D341Med (cell line): ENCODE data around the gene PYY.
"Not testable (repeated sequence)": the region's sequence is repeated elsewhere in the genome, so short reads cannot be mapped to it uniquely, and the experiment has no call there.

Experiments used
- DNase-seq: peaks from one replicate; pipeline ENCODE4 v3.0.0; 2012; ENCODE audit warnings: low spot score

PYY gene

DNA sequence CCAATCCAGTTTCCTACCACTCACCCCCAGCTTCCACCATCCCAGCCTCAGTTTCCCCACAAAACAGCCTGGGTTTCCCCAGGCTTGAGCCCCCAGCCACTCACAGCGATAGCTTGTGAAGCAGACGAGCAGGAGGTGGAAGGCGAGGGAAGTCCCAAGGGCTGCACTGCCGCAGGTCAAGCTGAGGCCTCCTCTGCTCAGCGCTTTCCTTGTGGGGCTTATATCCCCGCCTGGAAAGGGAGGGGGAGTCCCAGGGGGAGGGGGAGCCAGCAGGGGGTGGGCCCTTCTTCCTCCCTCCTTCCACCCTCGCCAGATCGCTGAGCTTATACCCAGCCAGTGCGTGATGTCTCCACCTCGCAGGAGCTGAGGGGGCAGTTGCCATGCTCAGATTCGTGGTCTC, at the start of gene PYY:
TSS of gene PYY (minus strand) at position 195 of the 400 bp plus-strand sequence. CDS start 457 bp downstream, outside the sequence.
- DNase-seq, result no peak

DNA sequence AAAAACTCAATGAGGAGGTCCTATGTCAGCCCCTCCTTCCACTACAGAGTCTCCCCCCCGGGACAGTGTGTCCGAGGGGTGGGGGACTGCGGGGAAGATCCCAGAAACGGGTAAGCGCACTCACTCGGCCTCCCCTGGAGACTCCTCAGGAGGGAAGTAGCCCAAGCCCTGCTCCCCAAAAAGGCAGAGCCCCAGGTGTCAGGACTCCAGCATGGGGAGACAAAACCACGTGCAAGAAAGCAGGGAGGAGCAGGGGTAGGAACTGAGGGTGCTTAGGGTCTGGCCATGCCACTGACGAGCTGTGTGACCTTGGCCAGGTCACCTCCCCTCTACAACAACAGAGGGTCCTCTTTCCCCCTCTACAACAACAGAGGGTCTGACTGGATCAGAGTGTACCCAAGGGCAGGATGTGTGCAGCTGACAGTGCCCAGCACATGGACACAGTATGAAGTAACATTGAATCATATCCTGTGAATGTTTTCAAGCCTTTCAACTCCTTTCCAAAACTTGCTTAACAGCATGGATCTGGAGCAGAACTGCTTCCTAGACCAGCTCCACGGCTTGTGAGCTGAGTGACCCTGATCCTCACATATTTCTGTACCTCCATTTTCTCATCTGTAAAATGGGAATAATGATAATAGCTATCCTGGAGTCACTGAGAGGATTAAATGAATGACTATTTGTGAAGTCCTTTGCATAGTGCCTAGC, 48.6 kb upstream of the PYY start:
- DNase-seq, result no peak

DNA sequence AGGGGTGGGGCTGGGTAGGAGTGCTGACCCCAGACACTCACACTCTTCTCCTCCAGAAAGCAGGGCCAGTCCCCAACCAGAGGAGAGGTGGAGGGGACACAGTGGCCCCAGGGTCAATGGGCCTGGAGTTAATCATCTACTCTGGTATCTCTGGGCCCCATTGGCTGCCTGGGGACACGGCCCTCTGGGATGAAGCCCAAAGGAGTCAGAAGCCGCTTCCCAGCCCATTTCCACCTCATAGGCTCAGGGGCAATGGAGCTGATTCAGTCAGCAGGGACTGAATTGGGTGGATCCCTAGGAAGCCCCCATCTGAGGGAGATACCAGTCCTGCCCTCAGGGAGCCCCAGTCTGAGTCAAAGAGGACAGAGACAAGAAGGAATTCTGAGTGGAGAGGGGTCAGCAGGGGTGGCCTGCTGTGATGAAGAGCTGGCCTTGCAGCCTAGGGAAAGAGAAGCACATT, 47.8 kb upstream of the PYY start:
- DNase-seq, result no peak

DNA sequence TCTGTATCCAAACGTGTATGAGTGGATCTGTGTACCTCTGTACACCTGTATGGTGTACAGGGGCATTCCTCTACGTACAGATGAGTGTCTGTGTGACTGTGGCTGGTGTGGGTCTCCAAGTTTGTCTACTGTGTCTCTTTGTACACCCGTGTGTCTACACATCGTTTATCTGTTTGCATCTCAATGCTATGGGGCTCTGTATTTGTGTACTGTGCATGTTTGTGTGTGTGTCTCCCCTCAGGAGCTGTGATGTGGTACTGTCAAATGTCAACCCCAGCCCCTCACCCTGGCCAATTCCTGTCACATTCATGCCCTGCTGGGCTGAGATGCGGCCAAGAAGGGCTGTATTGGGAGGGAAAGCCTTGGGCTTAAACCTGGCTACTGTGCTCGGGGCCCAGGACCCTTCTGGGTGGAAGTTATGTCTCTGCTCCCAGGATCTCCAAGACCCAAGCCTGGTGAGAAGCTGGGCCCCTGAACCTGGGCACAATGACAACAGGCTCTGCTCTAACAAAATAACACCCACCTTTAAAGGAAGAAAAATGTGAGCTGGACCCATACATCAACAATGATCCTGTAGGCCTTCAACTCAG, 47.2 kb upstream of the PYY start:
- no peak for DNase-seq

DNA sequence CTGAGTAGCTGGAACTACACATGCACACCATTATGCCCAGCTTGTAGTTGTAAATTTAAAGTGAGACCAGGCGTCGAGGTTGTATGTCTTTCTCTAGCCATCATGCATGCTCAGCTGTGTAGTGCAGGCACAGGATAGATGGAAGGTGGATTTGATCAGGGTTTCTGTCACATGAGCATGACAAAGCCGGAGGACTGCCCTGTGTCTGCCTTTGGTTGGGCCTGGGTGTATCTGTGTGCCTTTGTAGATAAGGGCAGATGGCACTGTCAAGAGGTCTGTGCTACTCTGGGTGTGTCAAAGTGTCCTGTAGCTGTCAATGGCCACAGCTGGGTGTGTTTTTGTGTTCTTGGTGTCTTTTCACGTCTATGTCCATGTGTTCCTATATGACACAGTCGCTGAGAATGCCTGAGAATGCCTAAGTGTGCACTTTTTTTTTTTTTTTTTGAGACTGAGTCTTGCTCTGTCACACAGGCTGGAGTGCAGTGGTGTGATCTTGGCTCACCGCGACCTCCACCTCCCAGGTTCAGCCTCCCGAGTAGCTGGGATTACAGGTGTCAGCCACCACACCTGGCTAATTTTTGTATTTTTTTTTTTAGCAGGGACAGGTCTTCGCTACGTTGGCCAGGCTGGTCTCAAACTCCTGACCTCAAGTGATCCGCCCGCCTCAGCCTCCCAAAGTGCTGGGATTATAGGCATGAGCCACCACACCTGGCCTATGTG, 46.6 kb upstream of the PYY start:
- DNase-seq, result no peak

DNA sequence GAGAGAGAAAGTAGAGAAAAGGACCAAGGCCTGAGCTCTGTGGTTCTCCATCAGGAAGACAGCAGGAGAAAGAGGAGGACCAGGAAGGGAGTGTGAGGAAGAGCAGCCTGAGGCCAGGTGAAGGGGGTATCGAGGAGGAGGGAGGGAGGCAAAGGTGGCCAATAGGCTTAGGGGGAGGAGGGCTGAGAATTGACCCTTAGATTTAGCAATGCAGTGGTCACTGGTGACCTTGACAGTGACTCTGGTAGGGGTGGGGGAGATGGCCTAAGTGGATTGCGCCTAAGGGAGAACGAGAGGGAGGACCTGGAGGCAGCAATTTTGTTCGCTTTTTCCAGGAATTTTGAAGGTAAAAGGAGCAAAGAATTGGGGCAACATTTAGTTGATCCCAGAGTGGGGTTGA, 45.3 kb upstream of the PYY start:
- DNase-seq, result no peak

DNA sequence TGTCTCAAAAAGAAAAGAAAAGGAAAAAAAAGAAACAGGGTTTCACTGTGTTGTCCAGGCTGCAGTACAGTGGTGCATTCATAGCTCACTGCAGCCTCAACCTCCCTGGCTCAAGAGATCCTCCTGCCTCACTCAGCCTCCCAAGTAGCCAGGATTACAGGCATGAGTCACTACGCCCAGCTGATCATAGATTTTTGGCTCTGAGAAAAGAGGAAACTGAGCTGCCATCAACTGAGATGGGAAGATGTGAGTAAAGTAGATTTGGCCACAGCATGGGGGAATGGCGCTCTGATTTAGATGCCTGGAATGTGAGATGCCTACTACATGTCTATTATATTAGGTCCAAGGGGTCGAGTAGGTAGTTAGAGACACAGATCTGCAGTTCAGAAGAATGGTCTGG, 44.8 kb upstream of the PYY start:
- DNase-seq, result no peak

DNA sequence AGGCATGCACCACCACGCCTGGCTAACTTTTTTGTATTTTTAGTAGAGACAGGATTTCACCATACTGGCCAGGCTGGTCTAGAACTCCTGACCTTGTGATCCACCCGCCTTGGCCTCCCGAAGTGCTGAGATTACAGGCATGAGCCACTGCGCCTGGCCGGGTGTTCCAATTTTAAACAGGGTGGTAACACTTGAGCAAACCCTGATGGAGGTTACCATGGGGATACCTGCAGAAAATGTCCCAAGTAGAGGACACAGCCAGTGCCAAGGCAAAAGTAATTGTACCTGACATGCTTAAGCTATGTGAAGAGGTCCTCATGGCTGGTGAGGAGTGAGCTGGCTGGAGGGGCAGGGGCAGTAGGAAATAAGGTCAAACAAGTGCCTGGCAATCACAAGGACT, 43.4 kb upstream of the PYY start:
- not testable (repeated sequence) for DNase-seq

DNA sequence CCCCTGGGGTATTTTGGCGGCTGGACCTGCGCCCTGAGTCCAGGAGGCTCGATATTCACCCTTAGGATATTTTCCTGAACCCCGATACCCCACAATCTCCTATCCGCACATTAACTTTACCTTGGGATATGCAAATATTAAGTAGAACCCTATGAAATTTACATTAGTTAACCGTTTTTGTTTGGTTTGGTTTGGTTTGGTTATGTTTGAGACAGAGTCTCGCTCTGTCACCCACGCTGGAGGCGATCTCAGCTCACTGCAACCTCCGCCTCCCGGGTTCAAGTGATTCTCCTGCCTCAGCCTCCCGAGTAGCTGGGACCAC, 41.4 kb upstream of the PYY start:
- DNase-seq, result no peak

DNA sequence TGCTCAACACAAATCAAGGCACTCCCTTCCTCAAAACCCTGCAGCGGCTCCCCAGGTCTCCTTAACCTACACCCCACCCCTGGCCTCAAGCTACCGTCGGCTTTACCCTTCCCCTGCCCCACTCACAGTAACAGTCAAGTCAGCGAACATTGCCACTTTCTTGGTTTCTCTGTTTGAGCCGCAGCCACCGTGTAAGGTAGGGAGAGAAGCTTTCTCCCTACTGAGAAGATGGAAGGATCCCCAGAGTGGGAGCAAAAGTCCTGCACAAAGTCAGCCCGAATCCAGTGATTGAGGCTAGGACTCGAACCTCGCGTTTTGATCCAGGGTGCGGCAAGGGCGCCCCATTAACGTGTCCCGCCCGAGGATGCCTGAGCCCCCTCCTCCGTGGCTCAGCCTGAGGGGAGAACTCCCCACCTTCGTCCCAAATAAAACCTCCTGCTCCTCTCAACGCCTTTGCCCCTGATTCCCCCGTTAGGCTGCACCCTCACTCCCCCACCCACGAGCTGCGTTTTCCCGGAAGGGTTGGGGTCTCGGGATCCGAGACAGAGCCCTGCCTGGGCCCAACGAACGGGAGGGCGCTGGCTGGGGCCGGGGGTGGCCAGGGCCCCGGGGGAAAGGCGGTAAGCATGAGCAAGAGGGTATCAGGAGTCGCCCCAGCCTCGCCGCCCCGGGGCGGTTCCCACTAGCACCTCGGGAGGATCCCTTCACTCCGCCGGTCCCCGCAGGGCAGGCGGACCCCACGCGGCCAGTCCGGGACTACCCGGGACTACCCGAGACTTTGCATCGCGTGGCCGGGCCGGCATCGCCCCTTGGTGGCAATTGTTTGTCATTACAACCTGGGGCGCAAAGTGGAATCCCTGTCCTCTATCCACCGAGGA, 40.8 kb upstream of the PYY start:
- DNase-seq, result peak; percentile 95

DNA sequence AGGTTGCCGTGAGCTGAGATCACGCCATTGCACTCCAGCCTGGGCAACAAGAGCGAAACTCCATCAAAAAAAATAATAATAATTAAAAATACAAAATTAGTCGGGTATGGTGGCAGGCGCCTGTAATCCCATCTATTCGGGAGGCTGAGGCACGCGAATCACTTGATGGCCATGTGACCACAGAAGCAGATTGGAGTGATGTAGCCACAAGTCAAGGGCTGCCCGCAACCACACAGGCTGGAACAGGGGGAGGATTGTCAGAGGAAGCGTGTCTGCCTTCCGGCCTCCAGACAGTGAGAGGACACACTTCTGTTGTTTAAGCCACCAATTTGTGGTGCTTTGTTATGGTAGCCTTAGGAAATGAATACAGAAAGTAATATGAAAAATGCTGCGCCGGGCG, 38.9 kb upstream of the PYY start:
- no peak for DNase-seq

DNA sequence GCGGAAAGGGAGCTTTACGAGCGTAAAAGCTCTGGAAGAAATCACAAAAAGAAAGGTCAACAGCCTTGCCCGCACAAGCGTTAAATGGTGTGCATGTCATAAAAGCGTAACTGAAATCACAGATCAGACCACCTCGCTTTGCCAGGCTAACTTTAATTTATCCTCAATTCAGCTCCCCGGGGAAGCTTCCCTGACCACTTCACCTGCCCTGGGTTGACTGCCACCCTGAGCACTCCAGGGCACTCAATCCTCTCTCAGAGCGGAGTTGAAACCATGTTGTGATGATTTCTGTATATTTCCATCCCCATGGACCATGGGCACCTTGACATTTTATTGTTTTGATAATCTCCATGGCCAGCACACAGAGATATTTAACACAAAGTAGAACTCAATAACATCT, 34.6 kb upstream of the PYY start:
- DNase-seq, result no peak

DNA sequence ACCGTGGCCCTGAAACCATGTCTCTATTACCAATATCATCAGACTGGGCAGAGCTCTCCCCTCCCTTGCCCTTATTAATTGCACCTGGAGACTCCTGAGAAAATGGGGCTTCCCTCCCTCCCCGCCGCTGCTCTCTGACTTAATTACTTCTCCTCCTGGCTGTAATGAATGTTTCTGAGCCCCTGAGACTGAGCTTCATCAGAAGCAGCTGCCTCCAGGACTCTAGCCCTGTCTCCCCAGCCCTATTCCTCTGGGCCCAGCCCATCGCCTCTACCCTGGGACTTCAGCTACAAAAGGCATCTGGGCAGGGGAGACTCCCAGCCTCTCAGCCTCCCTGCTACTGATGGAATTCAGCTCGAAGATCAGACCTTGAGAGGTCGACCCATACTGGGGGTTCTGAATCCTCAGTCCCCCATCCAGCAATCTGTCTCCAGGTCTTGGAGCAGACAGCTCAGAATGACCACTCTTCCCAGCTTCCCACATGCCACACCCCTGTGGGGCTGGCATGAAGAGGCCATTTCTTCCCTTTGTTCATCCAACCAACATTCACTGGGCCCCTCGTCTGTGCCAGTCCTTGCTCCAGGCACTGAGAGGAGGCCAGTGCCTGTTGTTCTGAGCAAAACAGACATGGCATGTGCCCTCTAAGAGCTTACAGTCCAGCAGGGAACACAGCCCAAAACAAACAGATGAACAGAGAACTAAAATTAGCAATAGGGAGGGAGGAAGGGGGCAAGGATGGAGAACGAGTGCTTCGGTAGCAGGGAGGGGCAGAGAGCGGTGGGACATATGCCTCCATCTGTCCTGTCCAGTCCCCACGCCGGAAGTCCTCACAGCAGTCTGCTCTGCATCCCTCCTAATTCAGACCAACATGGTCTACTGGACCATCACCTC, 33.6 kb upstream of the PYY start:
- DNase-seq, result peak; percentile 30

DNA sequence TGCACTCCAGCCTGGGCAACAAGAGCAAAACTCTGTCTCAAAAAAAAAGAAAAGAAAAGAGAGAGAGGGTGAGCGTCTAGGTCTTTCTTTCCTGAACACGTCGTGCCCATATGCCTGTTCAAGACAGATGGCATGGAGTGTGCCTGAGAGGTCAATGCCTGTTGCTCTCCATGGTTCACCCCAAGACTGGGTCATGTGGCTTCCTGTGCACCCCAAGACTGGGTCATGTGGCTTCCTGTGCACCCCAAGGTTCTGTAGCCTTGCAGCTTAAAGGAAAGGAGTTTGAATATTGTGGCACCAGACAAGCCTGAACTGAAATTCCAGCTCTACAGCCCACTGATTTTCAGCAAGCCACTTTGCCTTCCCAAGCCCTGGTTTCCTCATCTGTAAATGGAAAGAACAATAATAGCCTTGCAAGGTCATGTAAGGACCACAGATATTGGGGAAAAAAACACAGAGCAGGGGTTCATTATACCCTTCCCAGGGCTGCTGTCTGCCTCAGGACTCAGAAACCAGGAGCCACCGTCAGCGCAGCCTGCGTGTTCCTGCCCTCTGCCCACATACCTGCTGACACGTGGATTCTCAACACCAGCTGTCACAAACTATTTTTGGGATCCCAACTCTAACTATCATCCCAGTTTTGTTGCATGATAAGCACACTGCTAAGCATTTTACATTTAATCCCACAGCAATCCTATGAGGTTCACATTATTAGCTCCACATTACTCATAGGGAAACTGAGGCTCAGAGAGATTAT, 32.7 kb upstream of the PYY start:
- peak; percentile 28 for DNase-seq

DNA sequence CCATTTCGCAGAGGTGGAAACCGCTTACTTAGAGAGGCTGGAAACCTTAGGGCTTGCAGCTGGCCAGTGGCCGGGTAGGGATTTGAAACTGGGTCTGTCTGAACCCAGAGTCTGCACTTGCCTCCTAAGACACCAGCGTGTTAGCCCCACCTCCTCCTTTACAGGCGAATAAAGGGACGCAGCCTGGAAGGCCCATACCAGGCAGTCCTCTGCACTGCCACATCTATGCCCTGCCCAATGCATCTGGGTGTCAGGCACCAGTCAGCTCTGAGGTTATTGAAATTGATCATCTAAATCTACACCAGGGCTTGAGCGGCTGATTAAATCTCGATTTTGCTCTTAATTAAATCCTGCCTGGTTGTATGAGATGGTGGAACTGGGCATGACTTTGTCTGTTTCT, 30.8 kb upstream of the PYY start:
- DNase-seq, result peak; percentile 22

DNA sequence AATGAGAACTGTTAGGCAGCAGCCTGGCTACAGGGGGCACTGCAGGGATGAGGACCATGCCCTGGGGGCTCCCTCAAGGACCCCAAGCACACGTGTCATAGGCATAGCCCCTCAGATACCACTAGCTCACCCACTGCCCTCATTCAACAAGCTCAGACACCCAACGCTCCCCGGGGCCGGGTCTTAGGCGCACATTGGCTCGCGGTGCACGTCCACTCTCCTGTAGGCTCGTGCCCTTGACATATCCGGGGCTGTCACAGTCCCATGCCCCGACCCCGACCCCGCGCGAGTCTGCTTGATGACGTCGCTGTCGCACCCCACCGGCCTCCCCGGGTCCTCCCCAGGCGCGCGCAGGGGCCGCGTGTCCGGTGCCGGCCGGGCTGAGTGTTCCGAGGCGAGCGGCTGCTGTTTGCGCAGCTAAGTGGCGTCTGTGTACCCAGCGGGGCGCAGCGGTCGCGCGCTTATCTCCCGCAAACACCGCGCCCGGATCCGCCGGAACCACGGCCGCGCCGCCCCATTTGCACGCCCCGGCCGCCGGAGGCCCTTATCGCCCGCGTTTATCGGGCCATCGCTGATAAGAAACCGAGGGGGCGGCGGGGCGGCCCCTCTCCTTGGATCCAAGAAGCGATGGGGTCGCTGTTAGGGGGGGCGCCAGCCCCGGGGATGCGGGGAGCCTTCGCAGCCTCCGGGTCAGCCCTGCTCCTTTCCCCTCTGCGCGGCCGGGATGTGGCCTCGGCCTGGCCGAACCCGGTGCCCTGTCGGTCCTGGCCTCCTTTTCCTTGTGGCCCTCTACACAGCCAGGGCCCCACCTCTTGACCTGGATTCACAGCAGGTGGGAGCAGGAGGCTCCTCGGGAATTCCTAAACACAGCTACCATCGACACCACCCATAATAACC, 30.0 kb upstream of the PYY start:
- DNase-seq, result peak; percentile 41

DNA sequence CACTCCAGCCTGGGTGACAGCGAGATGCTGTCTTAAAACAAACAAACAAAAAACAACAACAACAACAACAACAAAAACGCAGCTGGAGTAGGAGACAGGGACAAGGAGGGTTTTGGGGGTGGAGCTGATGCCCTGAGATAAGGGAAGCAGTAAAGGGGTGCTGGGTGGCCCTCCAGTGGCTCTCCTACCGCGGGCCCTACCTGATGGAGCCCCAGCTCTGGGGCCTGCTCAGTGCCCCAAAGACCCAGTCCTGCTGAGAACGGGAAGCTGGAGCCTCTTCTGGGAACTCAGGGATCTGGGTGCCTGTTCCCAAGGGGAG, 29.4 kb upstream of the PYY start:
- DNase-seq, result no peak

DNA sequence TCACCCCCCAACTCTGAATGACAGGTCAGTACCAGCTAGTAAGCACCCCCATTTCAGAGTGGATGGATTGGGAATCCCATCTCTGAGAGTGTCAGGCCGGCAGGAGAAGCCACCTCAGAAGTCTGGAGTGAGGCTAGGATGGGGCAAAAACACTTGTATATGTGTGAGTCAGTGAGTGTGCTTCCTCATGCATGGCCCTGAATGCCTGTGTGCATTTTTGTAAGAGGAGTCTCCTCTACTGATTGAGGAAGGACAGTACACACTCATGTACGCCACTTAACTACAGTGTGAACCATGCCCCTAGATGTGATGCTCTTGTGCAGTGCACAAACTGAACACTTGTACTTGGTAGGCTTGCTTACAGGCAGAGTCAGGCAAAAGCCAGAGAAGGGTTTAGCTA, 28.4 kb upstream of the PYY start:
- no peak for DNase-seq

DNA sequence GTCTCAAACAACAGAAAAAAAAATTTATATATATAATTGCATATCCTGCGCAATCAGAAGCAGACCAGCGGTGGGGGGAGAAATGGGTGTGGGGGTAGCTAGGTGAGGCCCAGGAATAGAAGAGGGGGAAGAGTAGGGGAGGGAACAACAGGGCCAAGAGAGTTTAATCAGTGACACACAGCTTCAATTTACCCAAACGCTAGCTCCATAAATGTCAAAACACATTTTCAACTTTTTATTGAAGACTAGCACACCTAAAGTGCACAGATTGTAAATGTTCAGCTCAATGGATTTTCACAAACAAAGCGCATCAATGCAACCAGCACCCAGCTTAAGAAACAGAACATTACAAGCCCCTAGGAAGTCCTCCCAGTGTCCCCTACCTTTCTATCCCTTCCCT, 25.9 kb upstream of the PYY start:
- DNase-seq, result no peak

DNA sequence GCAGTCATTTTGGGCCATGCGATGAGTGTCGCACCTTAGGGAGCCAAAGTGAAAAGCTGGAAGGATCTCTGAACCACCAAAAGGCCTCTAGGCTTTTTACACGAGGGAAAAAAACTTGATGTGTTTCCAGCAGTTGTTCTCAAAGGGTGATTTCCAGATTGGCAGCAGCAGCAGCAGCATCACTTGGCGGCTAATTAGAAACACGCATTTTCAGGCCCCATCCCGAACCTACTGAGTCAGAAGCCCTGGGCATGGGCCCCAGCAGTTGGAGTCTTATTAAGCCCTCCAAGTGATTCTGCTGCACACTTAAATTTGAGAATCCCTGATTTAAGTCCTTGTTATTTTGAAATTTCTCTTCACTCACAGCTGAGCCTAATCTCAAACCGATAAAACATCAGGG, 25.3 kb upstream of the PYY start:
- no peak for DNase-seq
